ENCODE data around the gene SRCAP.

GRCh38 chr16:30750876-30751465 lies 52.0 kb downstream of the SRCAP start:
- TF ChIP-seq, protein P1, sequence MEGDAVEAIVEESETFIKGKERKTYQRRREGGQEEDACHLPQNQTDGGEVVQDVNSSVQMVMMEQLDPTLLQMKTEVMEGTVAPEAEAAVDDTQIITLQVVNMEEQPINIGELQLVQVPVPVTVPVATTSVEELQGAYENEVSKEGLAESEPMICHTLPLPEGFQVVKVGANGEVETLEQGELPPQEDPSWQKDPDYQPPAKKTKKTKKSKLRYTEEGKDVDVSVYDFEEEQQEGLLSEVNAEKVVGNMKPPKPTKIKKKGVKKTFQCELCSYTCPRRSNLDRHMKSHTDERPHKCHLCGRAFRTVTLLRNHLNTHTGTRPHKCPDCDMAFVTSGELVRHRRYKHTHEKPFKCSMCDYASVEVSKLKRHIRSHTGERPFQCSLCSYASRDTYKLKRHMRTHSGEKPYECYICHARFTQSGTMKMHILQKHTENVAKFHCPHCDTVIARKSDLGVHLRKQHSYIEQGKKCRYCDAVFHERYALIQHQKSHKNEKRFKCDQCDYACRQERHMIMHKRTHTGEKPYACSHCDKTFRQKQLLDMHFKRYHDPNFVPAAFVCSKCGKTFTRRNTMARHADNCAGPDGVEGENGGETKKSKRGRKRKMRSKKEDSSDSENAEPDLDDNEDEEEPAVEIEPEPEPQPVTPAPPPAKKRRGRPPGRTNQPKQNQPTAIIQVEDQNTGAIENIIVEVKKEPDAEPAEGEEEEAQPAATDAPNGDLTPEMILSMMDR (IDR thresholded peaks at IDR 0.05), result no peak
- TF ChIP-seq POLR2A (IDR thresholded peaks at IDR 0.05), result no peak
